Stimulated activated CD8-positive, alpha-beta memory T cell treated with anti-CD3 and anti-CD28 coated beads, Interleukin-12 subunit alpha, Interleukin-12 subunit beta, amount 100 ng/mL, for 24 hours (primary cell): ENCODE data around the gene PRPSAP1.
A peak's percentile ranks its signal among the peaks of the same experiment; 100 is the strongest.

ENCODE experiments used
- DNase-seq: peaks from one replicate; pipeline ENCODE4 v3.0.0-alpha.2; 2020; ENCODE audit errors: extremely low read depth

PRPSAP1 gene

DNA sequence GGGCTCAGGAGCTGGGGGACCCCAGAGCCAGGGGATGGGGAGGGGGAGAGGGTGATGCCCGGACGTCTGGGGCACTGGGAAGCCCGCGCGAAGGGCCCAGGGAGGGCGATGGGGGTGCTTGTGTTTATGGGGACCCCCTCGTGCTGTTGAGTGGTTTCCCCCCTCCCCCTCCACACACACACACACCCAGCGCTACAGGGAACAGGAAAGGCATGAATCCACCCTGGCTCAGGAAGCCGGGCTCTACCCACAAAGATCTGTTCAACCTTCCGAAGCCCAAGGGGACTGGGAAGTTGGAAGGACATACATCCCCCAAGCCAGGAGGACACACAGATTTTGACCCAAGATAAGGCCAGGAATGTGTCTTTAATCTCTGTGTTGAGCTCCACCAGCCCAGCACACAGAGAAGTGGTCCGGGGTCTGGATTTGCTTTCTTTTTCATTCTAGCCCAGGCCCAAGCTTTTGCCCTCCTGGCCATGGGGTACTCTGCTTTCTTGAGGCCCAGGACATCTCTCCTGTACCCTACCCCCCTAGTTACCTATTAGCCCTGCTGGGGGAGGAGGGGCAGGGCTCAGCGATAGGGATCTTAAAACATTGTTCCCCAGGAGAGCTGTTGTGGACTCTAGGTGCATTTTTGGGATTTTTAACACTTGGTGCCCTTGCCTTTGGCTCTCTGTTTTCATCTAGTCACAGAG is 87.3 kb downstream of the PRPSAP1 start:
- DNase-seq: no peak

DNA sequence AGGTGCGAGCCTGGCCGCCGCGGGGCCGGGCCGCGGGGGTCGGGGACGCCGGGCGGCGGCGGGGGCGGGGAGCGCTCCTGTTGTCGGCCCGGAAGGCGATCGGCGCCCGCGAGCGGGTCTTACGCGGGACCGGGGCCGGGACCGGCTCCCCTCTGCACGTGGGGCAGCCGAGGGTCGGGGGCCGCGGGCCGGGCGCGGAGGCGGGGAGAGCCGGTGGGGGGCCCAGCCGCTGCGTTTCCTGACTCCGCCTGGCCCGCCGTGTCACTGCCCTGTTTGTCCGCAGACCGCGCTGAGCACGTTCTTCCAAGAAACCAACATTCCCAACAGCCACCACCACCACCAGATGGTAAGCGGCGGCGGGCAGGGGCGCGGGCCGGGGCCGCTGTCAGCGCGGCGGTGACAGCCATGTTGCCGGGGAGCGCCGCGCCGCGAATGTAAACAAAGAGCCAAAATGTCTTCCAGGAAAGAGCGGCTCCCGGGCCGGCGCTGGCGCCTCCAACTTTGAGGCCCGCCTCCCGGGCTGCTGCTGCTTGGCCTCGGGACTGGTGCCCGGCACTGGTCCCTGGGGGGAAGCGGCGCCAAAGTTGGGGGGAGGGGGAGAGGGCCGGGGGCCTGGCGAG is 88.0 kb downstream of the PRPSAP1 start:
- DNase-seq: no peak

DNA sequence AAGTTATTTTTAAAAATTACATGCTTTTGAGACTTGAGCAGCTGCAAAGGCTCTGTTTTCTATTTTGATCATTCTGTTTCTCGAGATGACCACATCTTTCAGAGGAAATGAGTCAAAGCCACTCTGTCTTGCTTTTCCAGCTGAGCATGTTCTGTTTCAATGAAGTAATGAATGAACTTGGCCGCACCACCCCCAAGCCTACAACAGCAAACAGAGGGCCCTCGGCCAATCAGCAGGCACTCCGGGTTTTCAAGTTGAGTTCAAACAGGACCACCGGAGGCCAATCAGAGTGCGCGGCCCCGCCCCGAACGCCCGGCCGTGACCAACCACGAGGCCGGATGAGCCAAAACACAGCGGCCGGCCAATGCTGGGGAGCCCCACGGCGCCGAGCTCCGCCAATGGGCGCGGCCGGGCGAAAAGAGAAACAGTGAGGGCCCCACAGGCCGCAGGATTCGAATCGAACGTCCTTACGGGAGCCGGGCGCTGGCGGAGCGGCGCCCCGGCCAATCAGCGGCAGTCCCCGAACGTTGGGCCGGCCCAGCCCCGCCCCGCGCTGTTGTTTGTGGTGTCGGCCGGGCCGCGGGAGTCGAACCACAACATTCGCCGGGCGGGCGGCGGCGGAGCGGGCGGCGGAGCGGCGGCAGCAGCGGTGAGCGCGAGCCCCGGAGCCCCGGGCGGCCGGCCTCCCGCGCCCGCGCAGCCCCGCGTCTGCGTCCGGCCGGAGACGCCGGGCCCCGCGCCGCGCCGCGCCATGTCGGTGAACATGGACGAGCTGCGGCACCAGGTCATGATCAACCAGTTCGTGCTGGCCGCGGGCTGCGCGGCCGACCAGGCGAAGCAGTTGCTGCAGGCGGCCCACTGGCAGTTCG is 88.7 kb downstream of the PRPSAP1 start, which contains the start of gene UBALD2:
TSS of gene UBALD2 (plus strand) at position 594 of the 869 bp plus-strand sequence. CDS start at position 752, 158 bp downstream.
- peak; percentile 98 for DNase-seq

DNA sequence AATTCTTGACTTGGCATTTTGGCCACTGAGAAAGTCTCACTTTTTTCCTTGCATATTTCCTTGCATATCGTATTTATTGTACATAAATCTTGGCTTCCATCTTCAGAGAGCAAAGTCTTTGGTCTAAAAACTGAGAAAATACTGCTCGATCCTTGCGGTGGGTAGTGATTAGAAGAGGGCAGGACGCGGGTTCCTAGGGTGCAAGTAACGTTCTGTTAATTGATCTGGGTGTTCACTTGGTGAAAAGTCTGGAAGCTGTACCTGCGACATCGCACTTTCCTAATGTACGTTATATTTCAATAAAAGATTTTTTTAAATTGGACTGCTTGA is 89.3 kb downstream of the PRPSAP1 start:
- DNase-seq: no peak

DNA sequence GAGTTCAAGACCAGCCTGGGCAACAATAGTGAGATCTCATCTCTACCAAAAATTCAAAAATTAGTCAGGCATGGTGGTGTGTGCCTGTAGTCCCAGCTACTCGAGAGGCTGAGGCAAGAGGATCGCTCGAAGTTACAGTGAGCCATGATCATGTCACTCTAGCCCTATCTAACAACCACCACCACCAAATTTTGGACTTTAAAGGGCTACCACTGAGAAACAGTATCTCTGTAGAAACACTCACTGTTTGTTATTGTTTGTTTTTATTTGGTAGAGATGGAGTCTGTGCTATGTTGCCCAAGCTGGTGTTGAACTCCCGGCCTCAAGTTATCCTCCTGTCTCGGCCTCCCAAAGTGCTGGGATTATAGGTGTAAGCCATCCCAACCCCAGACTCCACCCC is 89.8 kb downstream of the PRPSAP1 start:
- no peak for DNase-seq

DNA sequence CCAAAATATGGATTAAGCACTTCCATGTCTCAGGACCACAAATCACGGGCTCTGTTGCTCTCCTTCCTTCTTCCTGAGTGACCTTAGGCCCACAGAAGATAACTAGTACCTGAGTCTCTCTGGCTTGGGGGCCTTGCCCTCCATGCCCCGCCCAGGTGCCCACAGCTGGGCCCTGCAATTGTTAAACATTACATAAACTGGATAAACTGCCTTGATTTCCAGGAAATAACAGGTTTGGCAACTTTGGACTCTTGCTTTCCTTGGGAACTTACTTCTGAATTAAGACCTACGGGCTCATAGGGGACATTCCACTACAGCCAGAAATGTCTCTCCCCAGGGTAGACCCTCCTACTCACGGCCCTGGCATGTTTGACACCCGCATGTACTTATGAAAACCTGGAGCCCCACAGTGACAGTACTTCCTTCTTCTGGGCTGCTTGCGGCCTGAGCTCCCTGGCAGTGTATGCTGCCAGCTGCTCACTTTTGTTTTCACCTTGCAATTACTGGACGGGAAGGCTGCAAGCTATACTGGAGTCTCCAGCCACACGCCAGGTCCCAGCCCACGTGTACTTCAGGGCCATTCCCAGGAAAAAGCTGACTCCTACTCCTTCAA is 90.9 kb downstream of the PRPSAP1 start:
- no peak for DNase-seq

DNA sequence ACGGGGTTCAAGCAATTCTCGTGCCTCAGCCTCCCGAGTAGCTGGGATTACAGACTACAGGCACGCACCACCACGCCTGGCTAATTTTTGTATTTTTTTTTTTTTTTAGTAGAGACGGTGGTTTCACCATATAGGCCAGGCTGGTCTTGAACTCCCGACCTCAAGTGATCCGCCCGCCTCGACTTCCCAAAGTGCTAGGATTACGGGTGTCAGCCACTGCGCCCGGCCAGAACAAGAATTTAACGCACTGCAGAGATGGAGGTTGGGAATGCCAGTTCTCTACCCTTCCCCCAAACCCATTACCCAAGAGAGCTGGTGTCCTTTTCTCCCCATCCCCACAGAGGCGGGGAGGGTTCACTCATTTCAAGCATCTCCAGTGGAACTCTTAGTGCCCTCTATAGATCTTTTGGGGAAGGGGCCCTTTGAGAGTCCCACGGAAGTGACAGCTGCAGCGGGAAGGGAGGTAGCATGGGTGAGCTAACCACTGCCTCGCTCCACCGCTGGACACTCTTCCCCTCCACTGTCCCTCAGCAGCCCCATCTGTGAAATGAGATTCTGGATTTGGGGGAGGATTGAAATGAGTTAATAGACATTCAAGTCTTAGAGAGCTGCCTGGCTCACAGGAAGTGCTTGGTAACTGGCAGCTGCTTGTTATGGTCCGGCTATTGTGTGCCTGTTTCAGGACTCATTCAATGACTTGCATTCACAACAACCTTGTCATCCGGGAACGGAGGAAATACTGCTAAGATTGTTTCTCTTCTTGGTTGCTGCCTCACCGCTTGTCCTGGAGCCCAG is 92.1 kb downstream of the PRPSAP1 start:
- DNase-seq: no peak

DNA sequence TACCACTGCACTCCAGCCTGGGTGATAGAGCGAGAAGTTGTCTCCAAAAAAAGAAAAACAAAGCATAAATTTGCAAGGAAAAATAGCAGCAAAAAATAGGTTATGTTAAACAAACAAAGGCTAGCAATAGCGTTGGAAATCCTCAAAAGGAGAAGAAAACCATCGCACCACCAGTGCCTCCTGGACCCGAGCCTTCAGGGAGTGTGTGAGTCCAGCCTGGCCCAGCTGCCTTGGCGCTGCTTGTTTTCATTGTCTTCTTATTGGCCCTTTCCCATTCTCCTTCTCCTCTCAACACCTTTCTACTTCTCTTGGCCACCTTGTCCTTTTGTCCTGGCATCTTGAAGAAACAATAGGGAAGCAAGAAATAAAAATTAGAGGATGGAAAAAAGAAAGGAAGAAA is 93.0 kb downstream of the PRPSAP1 start:
- DNase-seq: no peak

DNA sequence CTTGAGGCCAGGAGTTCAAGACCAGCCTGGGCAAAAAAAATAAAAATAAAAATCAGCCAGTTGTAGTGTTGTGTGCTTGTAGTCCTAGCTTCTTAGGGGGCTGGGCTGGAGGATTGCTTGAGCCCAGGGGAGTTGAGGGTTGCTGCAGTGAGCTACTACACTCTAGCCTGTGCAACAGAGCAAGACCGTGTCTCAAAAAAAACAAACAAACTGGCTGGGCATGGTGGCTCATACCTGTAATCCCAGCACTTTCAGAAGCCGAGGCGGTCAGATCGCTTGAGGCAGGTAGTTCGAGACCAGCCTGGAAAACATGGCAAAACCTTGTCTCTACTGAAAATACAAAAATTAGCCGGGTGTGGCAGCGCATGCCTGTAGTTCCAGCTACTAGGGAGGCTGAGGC is 93.5 kb downstream of the PRPSAP1 start:
- DNase-seq: no peak
